HepG2 (cell line): ENCODE measurements around the gene SULT2B1. TPM values are rescaled to one million over a fixed set of nuclear protein-coding genes. Genes with fewer than 3 reads are reported as not detected.

Experiments
- ASH2L ChIP-seq: fragments of 300-600, 200-600 bp; sonication (generic); IDR thresholded peaks from 2 replicates; pipeline ENCODE4 v1.7.0; 2017; ENCODE audit warnings: low read depth, mild to moderate bottlenecking, moderate library complexity, mixed read lengths, low read length; ENCODE audit not compliant: insufficient read length
- BHLHE40 ChIP-seq: IDR thresholded peaks from 2 replicates; pipeline ENCODE4 v1.6.1; 2011; ENCODE audit warnings: low read length, improper control_type of control experiment
- E2F2 ChIP-seq: sonication (generic); formaldehyde crosslinking; IDR thresholded peaks from 2 replicates; pipeline ENCODE4 v1.4.0; 2020; ENCODE audit warnings: missing genetic modification reagents, borderline replicate concordance
- ESRRA ChIP-seq: sonication (generic); formaldehyde crosslinking; IDR thresholded peaks from 2 replicates; pipeline ENCODE4 v1.5.1; 2020; ENCODE audit warnings: mild to moderate bottlenecking, low read depth, missing genetic modification reagents
- FOXP1 ChIP-seq, 2 experiments: fragments of 450-650 bp in 1 of 2; IDR thresholded peaks; 2 replicates each; pipeline ENCODE4 v1.6.1; 2017 to 2018; ENCODE audit warnings: antibody characterized with exemption in 1 of 2
- GABPB1 ChIP-seq: IDR thresholded peaks from 2 replicates; pipeline ENCODE4 v1.6.1; 2016; ENCODE audit warnings: mild to moderate bottlenecking, missing genetic modification reagents, moderate library complexity, missing compliant biosample characterization
- HNF1B ChIP-seq: sonication (generic); formaldehyde crosslinking; IDR thresholded peaks from 2 replicates; pipeline ENCODE4 v1.5.1; 2020; ENCODE audit warnings: mild to moderate bottlenecking, moderate library complexity, missing genetic modification reagents
- HNF4A ChIP-seq: sonication (generic); formaldehyde crosslinking; IDR thresholded peaks from 2 replicates; pipeline ENCODE4 v1.4.0; 2020; ENCODE audit warnings: missing genetic modification reagents
- IRF9 ChIP-seq: sonication (generic); formaldehyde crosslinking; IDR thresholded peaks from 2 replicates; pipeline ENCODE4 v1.8.0; 2022; ENCODE audit warnings: missing genetic modification reagents, mild to moderate bottlenecking, borderline replicate concordance
- KDM2A ChIP-seq: sonication (generic); formaldehyde crosslinking; IDR thresholded peaks from 2 replicates; pipeline ENCODE4 v1.4.0; 2020; ENCODE audit warnings: low read depth, missing genetic modification reagents, borderline replicate concordance
- KDM5B ChIP-seq: sonication (generic); formaldehyde crosslinking; IDR thresholded peaks from 2 replicates; pipeline ENCODE4 v1.4.0; 2020; ENCODE audit warnings: missing genetic modification reagents, mild to moderate bottlenecking, borderline replicate concordance
- THAP9 ChIP-seq: sonication (generic); formaldehyde crosslinking; IDR thresholded peaks from 2 replicates; pipeline ENCODE4; 2020; ENCODE audit warnings: missing genetic modification reagents, mild to moderate bottlenecking, borderline replicate concordance
- ZNF143 ChIP-seq: sonication (generic); formaldehyde crosslinking; IDR thresholded peaks from 2 replicates; pipeline ENCODE4 v1.4.0; 2020; ENCODE audit warnings: missing genetic modification reagents
- ZNF24 ChIP-seq: fragments of 450-650 bp; IDR thresholded peaks from 2 replicates; pipeline ENCODE4 v1.6.1; 2017; ENCODE audit warnings: antibody characterized with exemption, mild to moderate bottlenecking
- ZNF276 ChIP-seq: sonication (generic); formaldehyde crosslinking; IDR thresholded peaks from 2 replicates; pipeline ENCODE4 v1.4.0; 2020; ENCODE audit warnings: mild to moderate bottlenecking, low read depth, missing genetic modification reagents
- ZNF547 ChIP-seq: sonication (generic); formaldehyde crosslinking; IDR thresholded peaks from 2 replicates; pipeline ENCODE4 v1.5.1; 2020; ENCODE audit warnings: mild to moderate bottlenecking, missing genetic modification reagents
- ZNF552 ChIP-seq: sonication (generic); formaldehyde crosslinking; IDR thresholded peaks from 2 replicates; pipeline ENCODE4 v1.9.0; 2022; ENCODE audit warnings: missing genetic modification reagents, mild to moderate bottlenecking, borderline replicate concordance
- ZNF746 ChIP-seq: sonication (generic); formaldehyde crosslinking; IDR thresholded peaks from 2 replicates; pipeline ENCODE4 v1.8.0; 2022; ENCODE audit warnings: mild to moderate bottlenecking, missing genetic modification reagents
- ZSCAN31 ChIP-seq: sonication (generic); formaldehyde crosslinking; IDR thresholded peaks from 2 replicates; pipeline ENCODE4 v1.5.0; 2020; ENCODE audit warnings: low read depth, mild to moderate bottlenecking, missing genetic modification reagents
- ZZZ3 ChIP-seq: sonication (generic); formaldehyde crosslinking; IDR thresholded peaks from 2 replicates; pipeline ENCODE4 v1.4.0; 2020; ENCODE audit warnings: missing genetic modification reagents, mild to moderate bottlenecking, borderline replicate concordance
- polyA plus RNA-seq, 8 experiments: library from polyadenylated mRNA; depleted of rRNA in 3 of 8; stranded (reverse) in 7 of 8; unstranded in 1 of 8; fragments of >200 nt; fragmentation: Illumina TruSeq in 4 of 8; extraction: Trizol in 4 of 8; gene quantifications; 2 replicates each; pipeline versions ENCODE4 v1.2.1 to v1.2.3, GENCODE V29; 2011 to 2016; ENCODE audit warnings: low read depth in 4 of 8, missing spikeins in 1 of 8, mixed read lengths in 1 of 8; ENCODE audit not compliant: insufficient read depth in 1 of 8
- total RNA-seq, 5 experiments: library from RNA; depleted of rRNA; stranded (reverse); fragments of >200 nt; fragmentation: Illumina TruSeq; extraction: Trizol; gene quantifications; 2 replicates each; pipeline ENCODE4 v1.2.3, GENCODE V29; 2016; ENCODE audit warnings: low read depth in 1 of 5

The SULT2B1 gene
- total and polyA plus RNA-seq, 2 of the 13 experiments (the other 11 are each of a cell fraction or from before 2014, with no cell fraction given) = 0.13 TPM; not detected in 1

GRCh38 chr19:48637948-48638830 lies 86.2 kb downstream of the SULT2B1 start (continued):
- no peak for TF ChIP-seq FOXP1 (IDR thresholded peaks at IDR 0.05)
- no peak for TF ChIP-seq FOXP1 (CRISPR knock-in tag; IDR thresholded peaks at IDR 0.05)
- TF ChIP-seq ZNF547 (CRISPR knock-in tag) = no peak
- no peak for TF ChIP-seq ZZZ3 (CRISPR knock-in tag)
- TF ChIP-seq ZNF276 (CRISPR knock-in tag) = 0 out of 2 replicates have a peak, but pooled peaks have one; percentile 15
- TF ChIP-seq GABPB1 (CRISPR knock-in tag) = no peak; the same call in 1 of the 2 replicates
- no peak for TF ChIP-seq KDM5B (CRISPR knock-in tag)
- TF ChIP-seq ZNF143 (CRISPR knock-in tag) = no peak
- TF ChIP-seq ESRRA (CRISPR knock-in tag) = no peak
- peak; percentile 45; the same call in 1 of the 2 replicates for TF ChIP-seq E2F2 (CRISPR knock-in tag)
- TF ChIP-seq ZSCAN31 (CRISPR knock-in tag) = 0 out of 2 replicates have a peak, but pooled peaks have one; percentile 13
- TF ChIP-seq KDM2A = no peak
- TF ChIP-seq ASH2L = no peak
- no peak for TF ChIP-seq THAP9 (CRISPR knock-in tag)
- no peak for TF ChIP-seq ZNF24
- no peak for TF ChIP-seq HNF1B (CRISPR knock-in tag)
- TF ChIP-seq ZNF552 (CRISPR knock-in tag) = no peak
- peak; percentile 92 for TF ChIP-seq BHLHE40
- TF ChIP-seq IRF9 = no peak
- no peak for TF ChIP-seq ZNF746 (CRISPR knock-in tag)
- peak; percentile 18; the same call in 1 of the 2 replicates for TF ChIP-seq HNF4A (CRISPR knock-in tag)
